Measurements from ENCODE around the gene LBH.

The LBH gene

GRCh38 chr2:30234180-30234971, 3.0 kb downstream of the LBH start:
- DNase-seq (ENCODE audit: low read depth in 1 of 2, low spot score in 1 of 2), result no peak

GRCh38 chr2:30235008-30235655, 3.8 kb downstream of the LBH start:
- no peak for DNase-seq (ENCODE audit: low read depth in 1 of 2, low spot score in 1 of 2)

GRCh38 chr2:30235859-30236535, 4.7 kb downstream of the LBH start:
- no peak for DNase-seq (ENCODE audit: low read depth in 1 of 2, low spot score in 1 of 2)

GRCh38 chr2:30236591-30237238, 5.4 kb downstream of the LBH start:
- no peak for DNase-seq (ENCODE audit: low read depth in 1 of 2, low spot score in 1 of 2)

- DNase-seq (ENCODE audit: low read depth in 1 of 2, low spot score in 1 of 2), result no peak
Observed at GRCh38 chr2:30237239-30237965, 6.1 kb downstream of the LBH start.

GRCh38 chr2:30237966-30238800, 6.8 kb downstream of the LBH start:
- no peak for DNase-seq (ENCODE audit: low read depth in 1 of 2, low spot score in 1 of 2)

- no peak for DNase-seq (ENCODE audit: low read depth in 1 of 2, low spot score in 1 of 2)
Observed at GRCh38 chr2:30239308-30239985, 8.1 kb downstream of the LBH start.

- no peak for DNase-seq (ENCODE audit: low read depth in 1 of 2, low spot score in 1 of 2)
Observed at GRCh38 chr2:30239986-30240752, 8.8 kb downstream of the LBH start.

- no peak for DNase-seq (ENCODE audit: low read depth in 1 of 2, low spot score in 1 of 2)
Observed at GRCh38 chr2:30243231-30243630, 11.9 kb downstream of the LBH start.

GRCh38 chr2:30245364-30245763, 14.0 kb downstream of the LBH start:
- DNase-seq (ENCODE audit: low read depth in 1 of 2, low spot score in 1 of 2), result no peak

- DNase-seq (ENCODE audit: low read depth in 1 of 2, low spot score in 1 of 2), result no peak
Observed at GRCh38 chr2:30248791-30249190, 17.5 kb downstream of the LBH start.

- DNase-seq (ENCODE audit: low read depth in 1 of 2, low spot score in 1 of 2), result no peak
Observed at GRCh38 chr2:30249354-30249753, 18.0 kb downstream of the LBH start.

GRCh38 chr2:30250421-30250820, 19.1 kb downstream of the LBH start:
- DNase-seq (ENCODE audit: low read depth in 1 of 2, low spot score in 1 of 2), result no peak

GRCh38 chr2:30252723-30253701, 21.7 kb downstream of the LBH start:
- peak in 1 of 2 donors; percentile 70 for DNase-seq (ENCODE audit: low read depth in 1 of 2, low spot score in 1 of 2)

GRCh38 chr2:30253873-30254684, 22.7 kb downstream of the LBH start:
- no peak for DNase-seq (ENCODE audit: low read depth in 1 of 2, low spot score in 1 of 2)

GRCh38 chr2:30254685-30255001, 23.3 kb downstream of the LBH start:
- no peak for DNase-seq (ENCODE audit: low read depth in 1 of 2, low spot score in 1 of 2)

GRCh38 chr2:30255026-30255425, 23.7 kb downstream of the LBH start:
- no peak for DNase-seq (ENCODE audit: low read depth in 1 of 2, low spot score in 1 of 2)
